B cell (primary cell): Measurements from ENCODE around the gene C2orf78.

ENCODE experiments used
- CTCF ChIP-seq: fragments of 200-600 bp; IDR thresholded peaks from one replicate; pipeline ENCODE4 v1.8.0; 2022; ENCODE audit warnings: antibody characterized with exemption, mild to moderate bottlenecking
- EZH2 ChIP-seq: IDR thresholded peaks from 2 replicates; pipeline ENCODE4 v1.6.1; 2012; ENCODE audit warnings: borderline replicate concordance, low read depth, mild to moderate bottlenecking, moderate library complexity, low read length; ENCODE audit not compliant: insufficient read depth, poor library complexity, severe bottlenecking

- no peak for TF ChIP-seq CTCF
- no peak for TF ChIP-seq EZH2
These were observed 24.7 kb upstream of the C2orf78 start for GRCh38 chr2:73759285-73759764.
